Subcutaneous abdominal adipose tissue (tissue), 5 donors: ENCODE data around the gene ZNF469.

Experiments
- H3K27ac ChIP-seq: one replicate; pipeline ENCODE4 v1.7.0; 2013; ENCODE audit warnings: low read depth, mild to moderate bottlenecking, inconsistent platforms, low read length, moderate library complexity
- H3K27me3 ChIP-seq, 5 donors: one replicate each; pipeline ENCODE4 v1.7.0; 2013; ENCODE audit warnings: low read length in 5 of 5, inconsistent platforms in 1 of 5; ENCODE audit not compliant: control insufficient read depth in 5 of 5, insufficient read depth in 4 of 5
- H3K36me3 ChIP-seq, 5 donors: one replicate each; pipeline ENCODE4 v1.7.0; 2013; ENCODE audit warnings: low read length in 5 of 5; ENCODE audit not compliant: control insufficient read depth in 5 of 5, insufficient read depth in 5 of 5
- H3K4me1 ChIP-seq, 5 donors: one replicate each; pipeline ENCODE4 v1.7.0; 2013; ENCODE audit warnings: low read length in 5 of 5, mild to moderate bottlenecking in 3 of 5, moderate library complexity in 1 of 5; ENCODE audit not compliant: control insufficient read depth in 5 of 5, insufficient read depth in 5 of 5
- H3K4me3 ChIP-seq, 5 donors: one replicate each; pipeline ENCODE4 v1.7.0; 2013; ENCODE audit warnings: low read length in 5 of 5, low read depth in 1 of 5
- H3K9ac ChIP-seq, 5 donors: one replicate each; pipeline ENCODE4 v1.7.0; 2013; ENCODE audit warnings: low read length in 5 of 5, mild to moderate bottlenecking in 4 of 5, moderate library complexity in 3 of 5
- H3K9me3 ChIP-seq, 5 donors: one replicate each; pipeline ENCODE4 v1.7.0; 2013; ENCODE audit warnings: low read length in 5 of 5; ENCODE audit not compliant: control insufficient read depth in 5 of 5
- donor health status: healthy.
- donor health status: healthy.
- donor health status: healthy.
- donor health status: healthy.
- donor health status: healthy.

The ZNF469 gene

GRCh38 chr16:88431651-88432050 is 48.9 kb downstream of the ZNF469 start:
- Histone ChIP-seq H3K9me3 (no peaks in the 10 kb centered on the region), H3K27ac (no peak overlapping the region), H3K4me3 (peak overlapping the region in 2 of 5 donors; percentile 62 to 66), H3K4me1 (peaks cover 0 to 24% (median 13%) of the 10 kb centered on the region in 5 donors), H3K27me3 (peaks cover 4 to 33% (median 12%) of the 10 kb centered on the region in 5 donors), H3K36me3 (no peaks in the 10 kb centered on the region), H3K9ac (no peak overlapping the region)

DNA sequence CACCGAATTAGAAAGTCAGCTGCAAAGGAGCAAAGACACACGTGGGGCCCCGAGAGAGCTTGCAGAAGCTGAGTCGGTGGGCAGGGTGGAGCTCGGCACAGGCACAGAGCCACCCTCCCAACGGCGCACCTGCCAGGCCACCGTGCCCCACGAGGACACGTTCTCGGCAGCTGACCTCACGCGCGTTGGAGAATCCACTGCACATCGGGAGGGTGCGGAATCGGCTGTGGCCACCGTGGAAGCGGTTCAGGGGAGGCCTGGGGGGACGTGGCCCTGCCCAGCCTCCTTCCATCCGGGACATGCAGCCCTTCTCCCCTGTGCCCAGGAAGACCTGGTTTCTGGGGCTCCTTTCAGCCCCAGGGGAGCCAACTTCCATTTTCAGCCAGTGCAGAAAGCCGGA is 49.4 kb downstream of the ZNF469 start:
- H3K4me3 ChIP-seq = no peak overlapping the region
- no peaks in the 10 kb centered on the region for H3K9me3 ChIP-seq
- H3K27ac ChIP-seq = no peak overlapping the region
- H3K27me3 ChIP-seq = peaks cover 4 to 33% (median 12%) of the 10 kb centered on the region in 5 donors
- H3K9ac ChIP-seq = no peak overlapping the region
- no peaks in the 10 kb centered on the region for H3K36me3 ChIP-seq
- peaks cover 0 to 24% (median 13%) of the 10 kb centered on the region in 5 donors for H3K4me1 ChIP-seq
